Tibial nerve (tissue), 4 donors: ENCODE results near the gene DPP4. TPM values are rescaled to one million over a fixed set of nuclear protein-coding genes. Genes with fewer than 3 reads are reported as not detected.

Source experiments
- DNase-seq, 2 donors: peaks; one replicate each; pipeline ENCODE4 v3.0.0-alpha.2; 2019; ENCODE audit warnings: low spot score in 2 of 2
- H3K27ac ChIP-seq, 4 donors: fragments of 200-600 bp; sonication (generic) in 3 of 4; one replicate each; pipeline ENCODE4 v1.5.1; 2017 to 2019; ENCODE audit warnings: mild to moderate bottlenecking in 1 of 4
- H3K27me3 ChIP-seq, 2 donors: fragments of 200-600 bp; sonication (generic) in 1 of 2; one replicate each; pipeline versions ENCODE4 v1.5.1 to v1.6.0; 2017 to 2019
- H3K36me3 ChIP-seq, 3 donors: fragments of 200-600 bp; sonication (generic); one replicate each; pipeline ENCODE4 v1.5.1; 2018 to 2019
- H3K4me1 ChIP-seq, 4 donors: fragments of 200-600 bp; sonication (generic) in 3 of 4; one replicate each; pipeline ENCODE4 v1.5.1; 2017 to 2019
- H3K4me3 ChIP-seq, 4 donors: fragments of 200-600 bp; sonication (generic) in 3 of 4; one replicate each; pipeline ENCODE4 v1.5.1; 2017 to 2019; ENCODE audit warnings: mild to moderate bottlenecking in 1 of 4, moderate library complexity in 1 of 4
- H3K9me3 ChIP-seq, 4 donors: fragments of 200-600 bp; sonication (generic) in 3 of 4; one replicate each; pipeline ENCODE4 v1.5.1; 2017 to 2019
- EP300 ChIP-seq, 2 donors: sonication (generic); formaldehyde crosslinking; IDR thresholded peaks; one replicate each; pipeline ENCODE4 v1.6.1; 2017; ENCODE audit warnings: antibody characterized with exemption in 2 of 2, mild to moderate bottlenecking in 1 of 2
- POLR2A ChIP-seq, 2 donors: fragments of 450-650 bp; IDR thresholded peaks; one replicate each; pipeline ENCODE4 v1.6.1; 2017; ENCODE audit warnings: antibody characterized with exemption in 2 of 2, mild to moderate bottlenecking in 2 of 2, moderate library complexity in 2 of 2
- WGBS, 2 donors: methylation state at CpG; one replicate each; pipeline ENCODE4 v1.1.5; 2018; 5-methylcytosine and 5-hydroxymethylcytosine counted together
- total RNA-seq, 4 donors: library from RNA; depleted of rRNA; stranded (reverse); fragments of >200 nt; gene quantifications; one replicate each; pipeline ENCODE4 v1.1.0, GENCODE V29; 2016
- TF ChIP-seq, protein P1 (sequence below), 5 experiments: fragments of 200-600 bp in 3 of 5; fragments of 450-650 bp in 2 of 5; sonication (generic) in 3 of 5; IDR thresholded peaks; one replicate each; pipeline ENCODE4 v1.5.1; 2016 to 2019; ENCODE audit warnings: antibody characterized with exemption in 5 of 5, mild to moderate bottlenecking in 3 of 5, moderate library complexity in 2 of 5

DPP4 gene
- total RNA-seq, 4 donors from 2014 or later, result 5.2 to 22.8 (median 17.3) TPM

DNA sequence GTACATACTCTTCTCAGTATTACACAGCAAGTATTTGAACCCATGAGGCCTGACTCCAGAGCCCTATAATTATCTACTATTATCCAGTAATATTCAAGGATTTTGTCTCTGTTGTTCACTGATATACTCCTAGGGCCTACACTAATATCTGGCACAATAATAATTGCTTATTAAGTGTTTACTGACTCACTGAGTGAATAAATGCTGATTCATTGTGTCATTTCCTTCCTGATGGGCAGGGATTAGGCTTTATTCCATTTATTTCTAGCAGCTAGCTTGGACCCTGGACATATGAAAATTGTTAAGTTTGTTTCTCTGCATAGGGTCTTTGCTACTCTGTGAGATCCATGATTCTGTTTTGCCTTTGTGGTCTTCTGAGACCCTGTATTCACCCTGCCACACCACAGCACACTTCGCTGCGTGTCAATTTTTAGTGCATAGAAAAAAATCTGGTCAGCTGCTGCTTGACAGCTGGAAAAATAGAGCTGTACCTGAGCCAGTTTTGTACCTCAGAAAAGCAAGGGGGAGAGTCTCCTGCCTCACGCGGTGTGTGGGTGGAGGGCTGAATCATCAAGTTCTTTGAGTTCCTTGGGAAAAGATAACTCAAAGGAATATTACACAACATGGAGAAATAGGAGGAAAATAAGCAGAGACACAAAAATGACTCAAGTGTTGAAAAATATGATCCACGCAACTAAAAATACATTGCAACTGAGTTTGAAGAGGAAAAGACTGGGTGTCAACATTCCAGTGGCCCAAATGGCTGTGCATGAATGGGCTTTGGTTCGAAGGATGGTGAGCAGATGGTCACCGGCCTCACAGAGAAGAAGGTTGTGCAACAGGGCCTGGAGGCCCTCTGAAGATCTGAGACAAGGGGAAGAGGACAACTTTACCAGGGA lies 18.9 kb upstream of the DPP4 start:
- Histone ChIP-seq H3K36me3 (no peaks in the 10 kb centered on the region), H3K27me3 (no peaks in the 10 kb centered on the region), H3K4me1 (peaks cover 0 to 8% (median 0%) of the 10 kb centered on the region in 4 donors), H3K9me3 (no peaks in the 10 kb centered on the region), H3K27ac (peak overlapping the region in 2 of 4 donors; percentile 25 to 26), H3K4me3 (no peak overlapping the region)
- no peak for DNase-seq
- WGBS, 2 donors, result 74 to 76% methylated on average over 7 of the region's 7 CpGs
- TF ChIP-seq EP300 (IDR thresholded peaks at IDR 0.05), result no peak
- TF ChIP-seq, protein P1, sequence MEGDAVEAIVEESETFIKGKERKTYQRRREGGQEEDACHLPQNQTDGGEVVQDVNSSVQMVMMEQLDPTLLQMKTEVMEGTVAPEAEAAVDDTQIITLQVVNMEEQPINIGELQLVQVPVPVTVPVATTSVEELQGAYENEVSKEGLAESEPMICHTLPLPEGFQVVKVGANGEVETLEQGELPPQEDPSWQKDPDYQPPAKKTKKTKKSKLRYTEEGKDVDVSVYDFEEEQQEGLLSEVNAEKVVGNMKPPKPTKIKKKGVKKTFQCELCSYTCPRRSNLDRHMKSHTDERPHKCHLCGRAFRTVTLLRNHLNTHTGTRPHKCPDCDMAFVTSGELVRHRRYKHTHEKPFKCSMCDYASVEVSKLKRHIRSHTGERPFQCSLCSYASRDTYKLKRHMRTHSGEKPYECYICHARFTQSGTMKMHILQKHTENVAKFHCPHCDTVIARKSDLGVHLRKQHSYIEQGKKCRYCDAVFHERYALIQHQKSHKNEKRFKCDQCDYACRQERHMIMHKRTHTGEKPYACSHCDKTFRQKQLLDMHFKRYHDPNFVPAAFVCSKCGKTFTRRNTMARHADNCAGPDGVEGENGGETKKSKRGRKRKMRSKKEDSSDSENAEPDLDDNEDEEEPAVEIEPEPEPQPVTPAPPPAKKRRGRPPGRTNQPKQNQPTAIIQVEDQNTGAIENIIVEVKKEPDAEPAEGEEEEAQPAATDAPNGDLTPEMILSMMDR (IDR thresholded peaks at IDR 0.05), result no peak

DNA sequence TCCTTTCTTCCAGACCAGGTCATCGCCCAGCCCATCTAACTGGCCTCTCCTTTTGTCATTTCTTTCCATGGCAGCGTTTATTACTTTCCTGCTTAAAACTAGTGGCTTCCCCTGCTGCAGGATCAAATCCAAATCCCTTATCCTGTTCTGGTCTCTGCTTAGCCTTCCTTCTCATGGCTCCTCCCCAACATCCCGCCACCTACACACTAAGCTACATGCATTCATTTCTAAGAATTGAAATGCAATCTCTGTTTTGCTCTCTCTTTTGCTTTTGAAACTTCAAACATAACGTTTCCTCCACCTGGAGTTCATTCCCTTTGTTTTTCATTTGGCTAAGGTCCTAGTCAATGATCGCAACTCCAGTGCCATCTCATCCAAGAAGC lies 18.0 kb upstream of the DPP4 start:
- Histone ChIP-seq H3K27me3 (no peaks in the 10 kb centered on the region), H3K4me1 (peaks cover 0 to 8% (median 0%) of the 10 kb centered on the region in 4 donors), H3K36me3 (no peaks in the 10 kb centered on the region), H3K9me3 (no peaks in the 10 kb centered on the region), H3K27ac (no peak overlapping the region), H3K4me3 (no peak overlapping the region)
- DNase-seq, result no peak
- TF ChIP-seq POLR2A (IDR thresholded peaks at IDR 0.05), result no peak
- TF ChIP-seq, protein P1 (IDR thresholded peaks at IDR 0.05), result no peak
- no peak for TF ChIP-seq EP300 (IDR thresholded peaks at IDR 0.05)
- 66 to 69% methylated on average over 5 of the region's 5 CpGs for WGBS, 2 donors

DNA sequence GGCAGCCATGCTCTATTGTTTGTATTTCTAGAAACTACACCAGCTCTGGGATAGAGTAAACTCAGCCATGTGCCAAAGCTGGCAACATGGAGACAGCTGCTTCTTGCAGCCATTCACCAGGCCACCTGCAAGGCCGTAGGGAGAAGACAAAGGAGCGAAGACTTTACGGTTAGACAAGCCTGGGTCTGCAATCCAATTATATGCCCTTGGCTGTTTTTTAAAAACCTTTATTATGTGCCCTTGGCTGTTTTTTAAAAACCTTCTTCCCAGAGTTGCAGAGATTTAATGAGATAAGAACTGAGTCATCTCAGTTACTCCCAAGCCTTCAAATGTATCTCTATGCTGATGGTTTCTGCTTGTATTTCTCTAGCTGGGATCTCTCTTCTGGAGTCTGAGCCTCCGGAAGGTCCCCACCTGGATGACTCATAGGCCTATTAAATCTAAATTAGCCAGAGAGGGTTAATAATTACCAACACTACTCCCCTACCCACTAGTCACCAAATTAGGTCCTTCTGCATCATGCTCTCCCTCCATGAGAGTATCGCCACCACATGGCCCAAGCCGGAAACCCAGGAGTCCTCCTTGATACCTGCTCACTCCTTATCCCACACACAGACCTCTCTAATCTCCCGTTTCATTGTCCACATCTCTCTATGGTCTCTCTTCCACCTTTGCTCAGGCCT lies 17.5 kb upstream of the DPP4 start:
- H3K27ac ChIP-seq, result no peak overlapping the region
- no peaks in the 10 kb centered on the region for H3K27me3 ChIP-seq
- TF ChIP-seq, protein P1 (IDR thresholded peaks at IDR 0.05), result no peak
- TF ChIP-seq POLR2A (IDR thresholded peaks at IDR 0.05), result no peak
- no peak for TF ChIP-seq EP300 (IDR thresholded peaks at IDR 0.05)
- no peak for DNase-seq
- no peaks in the 10 kb centered on the region for H3K9me3 ChIP-seq
- no peak overlapping the region for H3K4me3 ChIP-seq
- no peaks in the 10 kb centered on the region for H3K36me3 ChIP-seq
- 85 to 91% methylated on average over 7 of the region's 7 CpGs for whole genome bisulfite sequencing, 2 donors
- H3K4me1 ChIP-seq, result peaks cover 0 to 8% (median 0%) of the 10 kb centered on the region in 4 donors

GRCh38 chr2:162090109-162090508 lies 16.1 kb upstream of the DPP4 start:
- no peak for DNase-seq
- H3K4me1 ChIP-seq, result peaks cover 0 to 8% (median 0%) of the 10 kb centered on the region in 4 donors
- H3K27ac ChIP-seq, result no peak overlapping the region
- no peaks in the 10 kb centered on the region for H3K36me3 ChIP-seq
- TF ChIP-seq POLR2A (IDR thresholded peaks at IDR 0.05) (no peak), EP300 (IDR thresholded peaks at IDR 0.05) (no peak)
- TF ChIP-seq, protein P1 (IDR thresholded peaks at IDR 0.05), result no peak
- H3K4me3 ChIP-seq, result no peak overlapping the region
- 62 to 64% methylated on average over 1 of the region's 1 CpG for WGBS, 2 donors
- H3K27me3 ChIP-seq, result no peaks in the 10 kb centered on the region
- no peaks in the 10 kb centered on the region for H3K9me3 ChIP-seq

DNA sequence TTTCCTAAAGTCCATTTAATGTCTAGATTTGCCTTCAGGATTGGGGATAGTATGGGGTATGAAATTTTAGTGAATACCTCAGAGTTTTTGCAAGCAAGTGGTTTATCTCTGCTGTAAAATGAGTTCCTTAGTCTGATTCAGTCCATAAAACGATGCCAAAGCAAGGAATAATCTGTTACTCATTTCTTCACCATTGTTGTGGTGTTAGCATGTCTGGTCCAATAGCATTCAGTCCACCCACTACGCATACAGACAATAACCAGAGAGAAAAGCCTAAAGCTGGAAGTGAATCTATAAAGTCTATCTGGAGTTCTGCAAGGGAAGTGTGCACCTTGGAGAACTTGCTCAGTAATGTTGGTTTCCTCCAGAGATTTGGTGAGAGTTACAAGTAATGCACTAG lies 12.9 kb upstream of the DPP4 start:
- Histone ChIP-seq H3K27ac (no peak overlapping the region), H3K4me1 (no peaks in the 10 kb centered on the region), H3K36me3 (no peaks in the 10 kb centered on the region), H3K9me3 (no peaks in the 10 kb centered on the region), H3K27me3 (no peaks in the 10 kb centered on the region), H3K4me3 (no peak overlapping the region)
- TF ChIP-seq, protein P1 (IDR thresholded peaks at IDR 0.05), result no peak
- no peak for TF ChIP-seq POLR2A (IDR thresholded peaks at IDR 0.05)
- TF ChIP-seq EP300 (IDR thresholded peaks at IDR 0.05), result no peak
- DNase-seq, result no peak
- 84 to 91% methylated on average over 2 of the region's 2 CpGs for WGBS, 2 donors
